GM23248 (cell line): ENCODE measurements around the gene PLEKHA6.

Source experiments
- EZH2 ChIP-seq: fragments of 200-600 bp; sonication (generic); IDR thresholded peaks from 2 replicates; pipeline ENCODE4 v1.6.1; 2018; ENCODE audit warnings: antibody characterized with exemption, mild to moderate bottlenecking; ENCODE audit not compliant: insufficient read depth, poor library complexity, severe bottlenecking
- EZH2phosphoT487 ChIP-seq: fragments of 200-600 bp; sonication (generic); IDR thresholded peaks from 2 replicates; pipeline ENCODE4 v1.6.1; 2018; ENCODE audit warnings: antibody characterized with exemption, moderate library complexity, mild to moderate bottlenecking, low read depth; ENCODE audit not compliant: insufficient read depth

DNA sequence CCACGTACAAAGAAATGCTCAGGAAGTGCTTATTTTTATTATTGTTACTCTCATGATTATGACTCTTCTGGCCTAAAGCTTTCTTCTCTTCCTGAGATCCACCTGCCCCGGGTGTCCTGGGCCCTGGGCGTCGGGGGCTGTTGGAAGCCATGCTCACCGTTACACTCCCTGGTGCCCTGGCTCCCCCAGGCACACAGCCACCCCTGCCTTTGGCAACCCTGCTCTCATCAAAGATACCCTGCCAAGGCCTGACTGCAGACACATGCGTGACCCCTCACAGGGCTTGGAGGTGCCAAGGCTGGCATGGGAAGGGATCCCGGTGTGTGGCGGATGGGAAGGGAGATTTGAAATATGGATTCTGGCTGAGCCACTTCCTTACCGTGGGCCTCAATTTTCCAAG lies 160.2 kb downstream of the PLEKHA6 start:
- TF ChIP-seq EZH2 (no peak), EZH2phosphoT487 (no peak)
